ENCODE measurements around the gene EXOC6. TPM values are rescaled to one million over a fixed set of nuclear protein-coding genes. Genes with fewer than 3 reads are reported as not detected.

The EXOC6 gene
- total RNA-seq, 1 donor from 2014 or later = 9.1 TPM

DNA sequence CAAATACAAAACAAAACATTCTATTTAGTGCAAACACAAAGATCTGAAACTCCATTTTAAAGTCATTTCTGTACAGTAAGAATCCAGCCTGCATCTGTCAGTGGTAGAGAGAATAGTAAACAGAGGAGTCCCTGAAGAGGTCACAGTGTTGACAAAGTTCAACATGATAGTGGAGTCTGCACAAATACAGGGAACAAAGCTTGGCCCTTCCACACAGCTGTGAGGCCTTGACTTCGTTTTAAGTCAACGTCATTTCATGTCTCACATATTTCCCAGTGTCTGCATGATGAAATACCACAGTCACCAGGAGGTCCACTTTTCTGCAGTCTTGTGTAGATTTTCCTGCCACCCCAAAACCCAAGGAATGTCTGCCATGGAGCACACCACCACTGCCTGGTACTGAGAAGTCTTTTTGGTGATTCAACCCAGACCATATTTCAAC, 258.3 kb downstream of the EXOC6 start:
- Mint-ChIP-seq H3K9me3 (ENCODE audit: unreplicated experiment) (no peaks in the 10 kb centered on the region), H3K4me1 (ENCODE audit: low read depth, unreplicated experiment) (no peaks in the 10 kb centered on the region), H3K4me3 (ENCODE audit: unreplicated experiment) (no peak overlapping the region), H3K27ac (ENCODE audit: unreplicated experiment) (no peak overlapping the region), H3K36me3 (ENCODE audit: unreplicated experiment) (no peaks in the 10 kb centered on the region), H3K27me3 (ENCODE audit: unreplicated experiment) (peaks cover 2% of the 10 kb centered on the region)
- TF ChIP-seq, protein P1, sequence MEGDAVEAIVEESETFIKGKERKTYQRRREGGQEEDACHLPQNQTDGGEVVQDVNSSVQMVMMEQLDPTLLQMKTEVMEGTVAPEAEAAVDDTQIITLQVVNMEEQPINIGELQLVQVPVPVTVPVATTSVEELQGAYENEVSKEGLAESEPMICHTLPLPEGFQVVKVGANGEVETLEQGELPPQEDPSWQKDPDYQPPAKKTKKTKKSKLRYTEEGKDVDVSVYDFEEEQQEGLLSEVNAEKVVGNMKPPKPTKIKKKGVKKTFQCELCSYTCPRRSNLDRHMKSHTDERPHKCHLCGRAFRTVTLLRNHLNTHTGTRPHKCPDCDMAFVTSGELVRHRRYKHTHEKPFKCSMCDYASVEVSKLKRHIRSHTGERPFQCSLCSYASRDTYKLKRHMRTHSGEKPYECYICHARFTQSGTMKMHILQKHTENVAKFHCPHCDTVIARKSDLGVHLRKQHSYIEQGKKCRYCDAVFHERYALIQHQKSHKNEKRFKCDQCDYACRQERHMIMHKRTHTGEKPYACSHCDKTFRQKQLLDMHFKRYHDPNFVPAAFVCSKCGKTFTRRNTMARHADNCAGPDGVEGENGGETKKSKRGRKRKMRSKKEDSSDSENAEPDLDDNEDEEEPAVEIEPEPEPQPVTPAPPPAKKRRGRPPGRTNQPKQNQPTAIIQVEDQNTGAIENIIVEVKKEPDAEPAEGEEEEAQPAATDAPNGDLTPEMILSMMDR (IDR thresholded peaks at IDR 0.05; ENCODE audit: partially characterized antibody, unreplicated experiment) = no peak
- DNase-seq = no peak

Other genes with a start within 250 kb of the EXOC6 start
- gene HHEX, start 158.6 kb upstream of the EXOC6 start, total RNA-seq (ENCODE audit: unreplicated experiment) = not detected
- 0.10 TPM for gene CYP26C1, start 212.3 kb downstream of the EXOC6 start, total RNA-seq (ENCODE audit: unreplicated experiment)
- gene CYP26A1, start 225.4 kb downstream of the EXOC6 start, total RNA-seq (ENCODE audit: unreplicated experiment) = 4.2 TPM

All from glutamatergic neuron (in vitro differentiated cells).